Activated CD4-positive, CD25-positive, alpha-beta regulatory T cell (primary cell): Measurements from ENCODE around the gene PCDHGB3.

Experiments
- DNase-seq, 4 experiments: peaks; one replicate each; lab custom pipeline; 2025; lab: John Stamatoyannopoulos, UW

PCDHGB3 gene

DNA sequence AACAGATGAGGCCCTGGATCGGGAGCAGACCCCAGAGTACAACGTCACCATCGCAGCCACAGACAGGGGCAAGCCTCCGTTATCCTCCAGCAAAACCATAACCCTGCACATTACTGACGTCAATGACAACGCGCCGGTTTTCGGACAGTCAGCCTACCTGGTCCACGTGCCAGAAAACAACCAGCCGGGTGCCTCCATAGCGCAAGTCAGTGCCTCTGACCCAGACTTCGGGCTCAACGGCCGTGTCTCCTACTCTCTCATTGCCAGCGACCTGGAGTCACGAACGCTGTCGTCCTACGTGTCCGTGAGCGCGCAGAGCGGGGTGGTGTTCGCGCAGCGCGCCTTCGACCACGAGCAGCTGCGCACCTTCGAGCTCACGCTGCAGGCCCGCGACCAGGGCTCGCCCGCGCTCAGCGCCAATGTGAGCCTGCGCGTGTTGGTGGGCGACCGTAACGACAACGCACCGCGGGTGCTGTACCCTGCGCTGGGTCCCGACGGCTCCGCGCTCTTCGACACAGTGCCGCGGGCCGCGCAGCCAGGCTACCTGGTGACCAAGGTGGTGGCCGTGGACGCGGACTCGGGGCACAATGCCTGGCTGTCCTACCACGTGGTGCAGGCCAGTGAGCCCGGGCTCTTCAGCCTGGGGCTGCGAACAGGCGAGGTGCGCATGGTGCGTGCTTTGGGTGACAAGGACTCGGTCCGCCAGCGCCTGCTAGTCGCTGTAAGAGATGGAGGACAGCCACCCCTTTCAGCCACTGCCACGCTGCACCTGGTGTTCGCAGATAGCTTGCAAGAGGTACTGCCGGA lies 49.2 kb downstream of the PCDHGB3 start:
- no peak for DNase-seq

DNA sequence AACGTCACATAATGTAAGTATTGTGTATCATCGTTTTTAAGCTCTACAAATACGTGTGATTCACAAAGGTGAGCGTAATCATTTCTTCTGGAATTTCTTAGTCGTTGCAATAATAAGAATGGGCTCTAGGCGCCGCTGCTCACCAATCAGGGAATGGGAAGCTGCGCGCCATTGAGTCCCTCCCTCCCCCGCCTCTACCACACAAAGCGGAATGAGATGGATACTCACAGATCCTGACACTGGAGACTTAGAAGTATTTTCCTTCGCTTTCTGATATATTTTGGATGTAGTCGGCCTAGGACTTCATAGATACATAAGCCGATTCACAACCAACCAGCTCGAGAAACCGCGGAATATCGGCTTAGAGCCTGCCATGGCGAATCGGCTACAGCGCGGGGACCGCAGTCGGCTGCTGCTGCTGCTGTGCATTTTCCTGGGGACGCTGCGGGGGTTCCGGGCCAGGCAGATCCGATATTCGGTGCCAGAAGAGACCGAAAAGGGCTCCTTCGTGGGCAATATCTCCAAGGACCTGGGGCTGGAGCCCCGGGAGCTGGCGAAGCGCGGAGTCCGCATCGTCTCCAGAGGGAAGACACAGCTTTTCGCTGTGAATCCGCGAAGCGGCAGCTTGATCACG lies 50.9 kb downstream of the PCDHGB3 start, which contains the start of gene PCDHGA11:
PCDHGA11 (plus strand) TSS at position 197 of the 634 bp plus-strand sequence; CDS start at position 374, 177 bp downstream.
- DNase-seq = no peak

DNA sequence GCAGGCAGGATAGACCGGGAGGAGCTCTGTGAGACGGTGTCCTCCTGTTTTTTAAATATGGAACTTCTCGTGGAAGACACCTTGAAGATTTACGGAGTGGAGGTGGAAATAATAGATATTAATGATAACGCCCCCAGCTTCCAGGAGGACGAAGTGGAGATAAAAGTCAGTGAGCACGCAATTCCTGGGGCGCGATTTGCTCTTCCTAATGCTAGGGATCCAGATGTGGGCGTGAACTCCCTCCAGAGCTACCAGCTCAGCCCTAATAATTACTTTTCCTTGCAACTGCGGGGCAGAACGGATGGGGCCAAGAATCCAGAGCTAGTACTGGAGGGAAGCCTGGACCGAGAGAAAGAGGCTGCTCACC lies 51.4 kb downstream of the PCDHGB3 start:
- DNase-seq = no peak
